HG03159 (cell line): ENCODE measurements around the gene PLCD4.

Experiments used
- ATAC-seq: cut with Tn5 transposase; IDR thresholded peaks from one replicate; pipeline ENCODE4 v1.9.1; 2021; ENCODE audit warnings: mild to moderate bottlenecking, moderate library complexity; ENCODE audit not compliant: unreplicated experiment

Gene PLCD4

GRCh38 chr2:218662377-218662776 is 54.7 kb downstream of the PLCD4 start:
- no peak for ATAC-seq

GRCh38 chr2:218662827-218663226 is 55.1 kb downstream of the PLCD4 start:
- ATAC-seq, result no peak

GRCh38 chr2:218663901-218664300 is 56.2 kb downstream of the PLCD4 start:
- ATAC-seq, result no peak

GRCh38 chr2:218664653-218665052 is 57.0 kb downstream of the PLCD4 start:
- no peak for ATAC-seq

- no peak for ATAC-seq
Observed at GRCh38 chr2:218671097-218671653, 63.5 kb downstream of the PLCD4 start.

GRCh38 chr2:218671654-218672566 is 64.2 kb downstream of the PLCD4 start, which contains the start of the genes RNF25 and STK36:
RNF25 (minus strand) TSS chr2:218672002; CDS start chr2:218671970, 32 bp downstream.
STK36 (plus strand) TSS chr2:218672086; CDS start chr2:218672830, 744 bp downstream.
- ATAC-seq, result peak; percentile 97

GRCh38 chr2:218679119-218679518 is 71.4 kb downstream of the PLCD4 start:
- ATAC-seq, result no peak

- ATAC-seq, result no peak
Observed at GRCh38 chr2:218680061-218680460, 72.4 kb downstream of the PLCD4 start.
